Right atrium auricular region (tissue), 2 donors: ENCODE results near the gene TPSG1. TPM values are rescaled to one million over a fixed set of nuclear protein-coding genes. Genes with fewer than 3 reads are reported as not detected.
"Not testable (repeated sequence)": the region's sequence is repeated elsewhere in the genome, so short reads cannot be mapped to it uniquely, and the experiment has no call there.

Source experiments
- DNase-seq: peaks from one replicate; pipeline ENCODE4 v3.0.0-alpha.2; 2019; ENCODE audit warnings: low spot score
- H3K27ac ChIP-seq, 2 donors: fragments of 200-600 bp; sonication (generic); 1 replicate in 1 of 2; 2 replicates in 1 of 2; pipeline ENCODE4 v1.5.1; 2016 to 2019
- H3K27me3 ChIP-seq, 2 donors: fragments of 200-600 bp; sonication (generic); one replicate each; pipeline versions ENCODE4 v1.5.1 to v1.6.0; 2017 to 2019
- H3K36me3 ChIP-seq: fragments of 200-600 bp; sonication (generic); one replicate; pipeline ENCODE4 v1.5.1; 2016
- H3K4me1 ChIP-seq, 2 donors: fragments of 200-600 bp; sonication (generic); one replicate each; pipeline versions ENCODE4 v1.5.1 to v1.6.0; 2017 to 2019
- H3K4me3 ChIP-seq, 2 donors: fragments of 200-600 bp; sonication (generic); 1 replicate in 1 of 2; 2 replicates in 1 of 2; pipeline ENCODE4 v1.5.1; 2017 to 2019; ENCODE audit warnings: mild to moderate bottlenecking in 1 of 2, moderate library complexity in 1 of 2
- H3K9me3 ChIP-seq, 2 donors: fragments of 200-600 bp; sonication (generic); one replicate each; pipeline ENCODE4 v1.5.1; 2019
- CTCF ChIP-seq, 2 donors: fragments of 200-600 bp; sonication (generic); IDR thresholded peaks; one replicate each; pipeline ENCODE4 v1.5.1; 2019; ENCODE audit warnings: antibody characterized with exemption in 2 of 2
- total RNA-seq, 2 donors: library from RNA; depleted of rRNA; stranded (reverse); fragments of >200 nt; gene quantifications; one replicate each; pipeline ENCODE4 v1.1.0, GENCODE V29; 2016

The TPSG1 gene
- total RNA-seq, 2 donors from 2014 or later: not detected

GRCh38 chr16:1193825-1194581, 31.1 kb downstream of the TPSG1 start:
- Histone ChIP-seq H3K36me3 (no peaks in the 10 kb centered on the region), H3K4me3 (no peak overlapping the region), H3K9me3 (no peaks in the 10 kb centered on the region), H3K27me3 (no peaks in the 10 kb centered on the region), H3K4me1 (peaks cover 0 to 6% of the 10 kb centered on the region in 2 donors), H3K27ac (no peak overlapping the region)
- DNase-seq: no peak
- no peak for TF ChIP-seq CTCF (IDR thresholded peaks at IDR 0.05)

- H3K4me1 ChIP-seq: peaks cover 0 to 6% of the 10 kb centered on the region in 2 donors
- no peaks in the 10 kb centered on the region for H3K36me3 ChIP-seq
- H3K4me3 ChIP-seq: no peak overlapping the region
- DNase-seq: no peak
- no peak for TF ChIP-seq CTCF (IDR thresholded peaks at IDR 0.05)
- no peak overlapping the region for H3K27ac ChIP-seq
- no peaks in the 10 kb centered on the region for H3K9me3 ChIP-seq
- no peaks in the 10 kb centered on the region for H3K27me3 ChIP-seq
These were observed 31.8 kb downstream of the TPSG1 start for GRCh38 chr16:1193143-1193824.

- Histone ChIP-seq H3K4me1 (peaks cover 0 to 6% of the 10 kb centered on the region in 2 donors), H3K9me3 (no peaks in the 10 kb centered on the region), H3K4me3 (no peak overlapping the region), H3K36me3 (no peaks in the 10 kb centered on the region), H3K27ac (no peak overlapping the region), H3K27me3 (no peaks in the 10 kb centered on the region)
- DNase-seq: no peak
- no peak for TF ChIP-seq CTCF (IDR thresholded peaks at IDR 0.05)
These were observed 32.5 kb downstream of the TPSG1 start for GRCh38 chr16:1192384-1193073.

GRCh38 chr16:1190789-1191188, 34.3 kb downstream of the TPSG1 start:
- not testable (repeated sequence) for H3K36me3 ChIP-seq, H3K4me1 ChIP-seq, H3K4me3 ChIP-seq, DNase-seq, H3K27ac ChIP-seq, H3K9me3 ChIP-seq, H3K27me3 ChIP-seq

GRCh38 chr16:1189455-1189854, 35.6 kb downstream of the TPSG1 start:
- Histone ChIP-seq H3K27ac (no peak overlapping the region), H3K9me3 (no peaks in the 10 kb centered on the region), H3K27me3 (no peaks in the 10 kb centered on the region), H3K4me3 (no peak overlapping the region), H3K4me1 (peaks cover 0 to 1% of the 10 kb centered on the region in 2 donors), H3K36me3 (no peaks in the 10 kb centered on the region)
- no peak for DNase-seq
- TF ChIP-seq CTCF (IDR thresholded peaks at IDR 0.05): no peak
